Choroid plexus epithelial cell (primary cell): ENCODE results near the gene UQCC3.

Experiments used
- DNase-seq: peaks from one replicate; pipeline ENCODE4 v3.0.0-alpha.2; 2010; ENCODE audit warnings: low read depth
- H3K4me3 ChIP-seq: 2 replicates; pipeline ENCODE4 v1.5.1; 2011; ENCODE audit warnings: low read depth, mild to moderate bottlenecking, control low read depth, low read length, moderate library complexity
- TF ChIP-seq, protein P1 (sequence below): conservative IDR thresholded peaks from 2 replicates; pipeline ENCODE4 v1.5.1; 2011; ENCODE audit warnings: low read depth, mild to moderate bottlenecking, control low read depth, inconsistent platforms, low read length, moderate library complexity

UQCC3 gene

GRCh38 chr11:62716206-62716605, 44.7 kb downstream of the UQCC3 start:
- TF ChIP-seq, protein P1, sequence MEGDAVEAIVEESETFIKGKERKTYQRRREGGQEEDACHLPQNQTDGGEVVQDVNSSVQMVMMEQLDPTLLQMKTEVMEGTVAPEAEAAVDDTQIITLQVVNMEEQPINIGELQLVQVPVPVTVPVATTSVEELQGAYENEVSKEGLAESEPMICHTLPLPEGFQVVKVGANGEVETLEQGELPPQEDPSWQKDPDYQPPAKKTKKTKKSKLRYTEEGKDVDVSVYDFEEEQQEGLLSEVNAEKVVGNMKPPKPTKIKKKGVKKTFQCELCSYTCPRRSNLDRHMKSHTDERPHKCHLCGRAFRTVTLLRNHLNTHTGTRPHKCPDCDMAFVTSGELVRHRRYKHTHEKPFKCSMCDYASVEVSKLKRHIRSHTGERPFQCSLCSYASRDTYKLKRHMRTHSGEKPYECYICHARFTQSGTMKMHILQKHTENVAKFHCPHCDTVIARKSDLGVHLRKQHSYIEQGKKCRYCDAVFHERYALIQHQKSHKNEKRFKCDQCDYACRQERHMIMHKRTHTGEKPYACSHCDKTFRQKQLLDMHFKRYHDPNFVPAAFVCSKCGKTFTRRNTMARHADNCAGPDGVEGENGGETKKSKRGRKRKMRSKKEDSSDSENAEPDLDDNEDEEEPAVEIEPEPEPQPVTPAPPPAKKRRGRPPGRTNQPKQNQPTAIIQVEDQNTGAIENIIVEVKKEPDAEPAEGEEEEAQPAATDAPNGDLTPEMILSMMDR: no peak
- no peak for DNase-seq
- no peak overlapping the region for H3K4me3 ChIP-seq

- no peak overlapping the region for H3K4me3 ChIP-seq
- TF ChIP-seq, protein P1: no peak
- DNase-seq: no peak
These were observed 45.3 kb downstream of the UQCC3 start for GRCh38 chr11:62716816-62717215.

DNA sequence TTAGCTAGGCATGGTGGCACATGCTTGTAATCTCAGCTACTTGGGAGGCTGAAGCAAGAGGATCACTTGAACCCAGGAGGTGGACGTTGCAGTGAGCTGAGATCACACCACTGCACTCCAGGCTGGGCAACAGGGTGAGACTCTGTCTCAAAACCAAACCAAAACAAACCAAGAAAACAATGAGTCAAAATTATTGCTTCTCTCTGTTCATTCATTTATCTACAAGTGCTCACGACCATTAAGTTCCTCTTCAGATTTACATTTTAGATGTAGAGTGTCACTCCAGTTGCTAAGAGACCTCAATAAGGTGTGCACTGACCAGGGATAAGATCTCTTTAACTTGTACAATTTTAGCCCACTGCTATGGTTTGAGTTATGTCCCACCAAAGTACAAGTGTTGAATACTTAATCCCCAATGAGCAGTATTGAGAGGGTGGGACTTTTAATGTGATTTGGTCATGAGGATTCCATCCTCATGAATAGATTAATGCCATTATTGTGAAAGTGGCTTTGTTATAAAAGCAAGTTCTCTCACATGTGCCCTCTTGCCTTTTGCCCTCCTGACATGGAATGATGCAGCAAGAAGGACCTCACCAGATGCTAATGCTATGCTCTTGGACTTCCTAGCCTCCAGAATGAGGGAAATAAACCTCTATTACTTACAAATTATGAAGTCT, 48.0 kb downstream of the UQCC3 start:
- DNase-seq: no peak
- TF ChIP-seq, protein P1: no peak
- no peak overlapping the region for H3K4me3 ChIP-seq

GRCh38 chr11:62721994-62722393, 50.5 kb downstream of the UQCC3 start:
- DNase-seq: peak; percentile 84

More at GRCh38 chr11:62721994-62722393, 50.5 kb downstream of the UQCC3 start:
- H3K4me3 ChIP-seq: no peak overlapping the region
- TF ChIP-seq, protein P1: peak; percentile 52
